GM12872 (cell line): ENCODE results near the gene UCP3.

Experiments
- CTCF ChIP-seq: IDR thresholded peaks from 3 replicates; pipeline ENCODE4 v1.5.1; 2011; ENCODE audit warnings: low read depth, mild to moderate bottlenecking, low read length, moderate library complexity; ENCODE audit not compliant: insufficient read depth

UCP3 gene

DNA sequence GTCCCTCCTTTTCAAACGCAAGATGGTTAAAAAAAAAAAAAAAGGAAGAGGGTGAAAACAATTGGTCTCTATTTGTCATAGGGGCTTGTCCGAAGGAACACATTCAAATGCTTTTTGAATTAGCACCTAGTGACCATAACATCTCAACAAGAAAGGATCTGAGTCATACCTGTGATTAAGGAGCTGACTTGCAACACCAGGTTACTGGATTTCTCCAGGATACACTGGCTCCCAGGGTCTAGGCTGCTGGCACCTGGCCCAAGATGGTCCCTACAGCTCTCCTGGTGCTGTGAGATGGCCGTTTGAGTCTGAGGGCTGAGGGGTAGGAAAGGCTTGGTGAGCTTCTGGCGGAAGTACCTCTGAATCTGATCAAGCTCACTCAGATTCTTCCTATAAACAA is 28.4 kb upstream of the UCP3 start:
- no peak for TF ChIP-seq CTCF

GRCh38 chr11:74035264-74035663 is 26.4 kb upstream of the UCP3 start:
- TF ChIP-seq CTCF = no peak

DNA sequence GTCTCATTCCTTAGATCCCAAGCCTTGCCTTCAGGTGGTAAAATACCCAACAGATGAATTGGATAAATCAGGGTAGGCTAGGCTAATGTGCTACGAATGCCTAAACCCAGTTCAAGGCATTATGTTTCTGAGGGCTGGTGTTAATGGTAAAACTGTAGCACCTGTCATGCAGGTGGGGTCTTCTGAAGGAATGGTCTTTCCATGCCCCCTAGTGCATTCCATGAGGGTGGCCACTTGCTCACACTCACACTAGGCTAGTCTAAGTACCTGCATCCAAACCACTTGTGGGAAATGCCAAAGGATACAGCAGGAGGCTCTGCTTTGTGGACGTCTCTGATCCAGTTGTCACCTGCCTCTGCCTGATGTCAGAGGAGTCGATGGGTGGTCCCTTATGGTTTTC is 24.2 kb upstream of the UCP3 start:
- no peak; the same call in 2 of the 3 replicates for TF ChIP-seq CTCF

DNA sequence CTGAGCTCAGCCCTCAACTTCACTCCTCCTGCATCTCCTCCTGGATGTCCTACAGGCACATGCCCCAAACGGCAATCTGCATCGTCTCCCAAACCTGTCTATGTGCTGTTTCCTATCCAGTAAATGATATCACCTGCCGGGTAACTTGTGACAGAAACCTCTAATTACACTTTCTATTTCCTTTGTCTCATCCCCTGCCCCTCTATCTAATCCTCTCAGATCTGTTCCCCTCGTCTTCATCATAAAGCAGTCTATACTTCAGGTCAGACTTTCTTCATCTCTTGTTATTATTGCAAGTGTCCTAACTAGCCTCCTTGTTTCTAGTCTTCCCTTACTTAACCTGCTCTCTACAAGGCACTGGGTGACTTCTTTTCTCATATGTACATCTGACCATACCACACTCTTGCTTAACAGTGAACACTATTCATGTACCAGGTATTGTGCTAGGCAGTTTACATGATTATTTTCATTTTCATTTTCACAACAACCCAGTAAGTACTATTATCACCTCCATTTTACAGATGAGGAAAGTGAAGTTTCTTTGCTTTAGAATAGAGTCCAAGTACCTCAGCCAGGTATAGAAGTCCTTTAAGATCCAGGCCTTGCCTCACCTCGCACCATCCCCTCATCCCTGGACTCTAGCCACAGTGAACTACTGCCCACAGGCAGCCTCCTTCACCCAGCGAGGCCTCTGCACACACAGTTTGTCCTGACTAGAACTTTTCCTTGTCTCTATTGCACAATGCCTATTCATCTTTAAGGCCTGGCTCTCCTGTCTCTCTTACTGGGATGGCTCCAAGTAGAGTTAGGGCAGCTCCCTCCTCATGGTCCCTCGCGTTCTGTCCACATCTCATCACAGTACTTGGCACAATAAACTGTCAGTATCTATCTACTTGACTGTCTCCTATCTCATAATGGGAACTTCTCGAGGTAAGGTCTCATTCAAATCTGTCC is 22.1 kb upstream of the UCP3 start:
- TF ChIP-seq CTCF = no peak

DNA sequence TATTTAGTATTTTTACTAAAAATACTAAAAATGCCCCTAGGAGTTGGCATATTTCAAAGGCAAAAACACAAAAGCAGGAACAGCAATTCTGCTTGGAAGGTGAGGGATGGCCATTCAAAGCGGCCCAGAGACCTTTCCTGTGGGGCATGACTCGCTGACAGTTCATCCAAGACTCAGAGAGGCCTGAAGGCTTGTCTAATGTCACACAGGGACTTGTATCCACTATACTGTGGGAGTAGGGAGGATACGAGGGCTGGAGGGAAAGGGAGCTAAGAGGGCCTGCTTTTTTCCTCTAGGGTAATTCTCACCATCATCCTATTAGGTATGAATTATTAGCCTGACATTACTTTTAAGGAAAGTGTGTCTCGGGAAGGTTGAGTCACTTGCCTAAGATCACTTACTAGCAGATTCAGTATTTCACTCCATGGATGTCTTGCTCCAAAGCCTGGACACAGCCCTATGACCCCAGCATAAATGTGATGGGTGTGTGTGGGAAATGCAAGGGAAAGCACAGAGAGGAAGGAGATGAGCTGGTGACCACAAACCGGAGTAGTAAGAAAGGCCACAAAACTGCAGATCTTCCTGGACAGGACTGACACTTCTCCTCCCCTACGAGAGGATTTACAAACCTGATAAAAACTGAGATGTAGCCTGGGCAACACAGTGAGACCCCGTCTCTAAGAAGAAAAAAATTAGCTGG is 16.7 kb upstream of the UCP3 start:
- no peak for TF ChIP-seq CTCF

DNA sequence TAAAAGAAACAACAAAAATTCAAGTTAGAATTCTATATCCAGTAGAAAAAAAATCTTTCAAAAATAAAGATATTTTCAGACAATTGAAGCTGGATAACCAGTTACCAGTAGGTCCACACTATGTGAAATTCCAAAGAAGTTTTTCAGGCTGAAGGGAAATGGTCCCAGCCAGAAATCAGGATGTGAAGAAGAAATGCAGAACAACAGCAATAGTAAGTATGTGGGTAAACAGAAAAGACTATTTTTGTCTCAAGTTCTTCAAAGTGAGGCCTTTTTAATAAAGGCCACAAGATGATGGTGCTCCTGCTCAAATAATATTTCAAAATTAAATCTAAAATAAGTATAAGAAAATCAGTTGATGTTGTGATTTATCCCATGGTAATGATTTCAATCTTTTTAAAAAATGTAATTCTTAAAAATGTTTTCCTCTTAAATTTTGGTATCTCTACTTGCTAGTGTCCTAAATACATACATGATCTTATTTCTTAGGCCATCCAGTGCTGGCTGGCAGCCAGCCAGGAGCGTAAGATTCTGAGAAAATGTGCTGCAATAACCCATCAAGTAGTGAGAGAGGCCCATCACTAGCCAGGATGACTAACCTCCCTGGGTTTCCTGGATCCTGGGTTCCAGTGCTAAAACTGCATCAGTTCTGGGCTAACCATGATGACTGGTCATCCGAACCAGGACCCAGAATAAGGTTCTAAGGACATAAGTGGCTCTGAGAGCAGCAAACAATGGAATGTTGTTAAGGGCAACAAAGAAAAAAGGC is 15.6 kb upstream of the UCP3 start:
- TF ChIP-seq CTCF = no peak

- no peak for TF ChIP-seq CTCF
Measured at GRCh38 chr11:74023276-74023675, 14.4 kb upstream of the UCP3 start.
